OCI-M2 (cell line): ENCODE results near the gene HNF4A.

Source experiments
- DNase-seq: peaks from one replicate; lab custom pipeline; 2025; ENCODE audit not compliant: unreplicated experiment; lab: John Stamatoyannopoulos, UW

The HNF4A gene

GRCh38 chr20:44439318-44439717 is 83.8 kb downstream of the HNF4A start:
- DNase-seq: no peak

GRCh38 chr20:44442298-44443070 is 87.0 kb downstream of the HNF4A start:
- no peak for DNase-seq

DNA sequence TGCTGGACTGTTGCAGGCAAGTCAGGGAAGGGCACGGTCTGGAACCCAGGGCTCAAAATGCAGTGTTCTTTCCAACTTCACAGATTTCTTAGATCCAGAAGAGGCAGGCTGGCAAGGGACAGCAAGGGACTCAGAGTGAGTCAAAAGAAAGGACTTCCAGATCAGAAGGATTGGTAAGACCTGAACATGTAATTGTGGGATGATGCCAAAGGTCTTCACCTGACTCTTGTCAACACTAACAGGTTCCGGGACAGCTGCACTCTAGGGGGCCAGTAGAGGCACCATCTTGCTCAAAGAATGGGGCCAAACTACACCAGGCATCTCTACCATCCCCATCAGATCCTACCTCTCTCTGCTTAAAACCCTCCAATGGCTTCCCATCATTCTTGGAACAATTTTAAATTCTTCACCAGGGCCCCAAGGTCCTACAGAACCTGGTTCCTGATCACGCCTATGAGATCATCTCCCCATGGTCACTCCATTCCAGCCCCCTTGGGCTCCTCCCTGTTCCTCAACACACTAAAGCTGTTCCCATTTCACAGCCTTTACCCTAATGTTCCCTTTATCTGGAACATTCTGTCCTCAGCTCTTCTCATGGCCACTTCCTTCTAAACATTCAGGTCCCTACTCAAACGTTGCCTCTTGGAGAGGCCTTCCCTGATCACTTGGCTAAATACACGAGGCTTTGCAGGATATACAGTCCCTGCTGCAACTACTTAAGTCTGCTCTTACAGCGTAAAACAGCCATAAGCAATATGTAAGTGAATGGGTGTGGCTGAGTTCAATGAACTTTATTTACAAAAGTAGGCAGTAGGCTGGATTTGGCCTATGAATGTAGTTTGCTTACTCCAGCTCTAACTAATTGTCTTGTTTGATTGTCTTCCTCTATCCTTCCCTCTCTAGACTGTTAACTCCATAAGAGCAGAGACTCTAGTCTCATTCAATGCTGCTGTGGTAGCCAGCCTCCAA is 90.5 kb downstream of the HNF4A start:
- DNase-seq: no peak

DNA sequence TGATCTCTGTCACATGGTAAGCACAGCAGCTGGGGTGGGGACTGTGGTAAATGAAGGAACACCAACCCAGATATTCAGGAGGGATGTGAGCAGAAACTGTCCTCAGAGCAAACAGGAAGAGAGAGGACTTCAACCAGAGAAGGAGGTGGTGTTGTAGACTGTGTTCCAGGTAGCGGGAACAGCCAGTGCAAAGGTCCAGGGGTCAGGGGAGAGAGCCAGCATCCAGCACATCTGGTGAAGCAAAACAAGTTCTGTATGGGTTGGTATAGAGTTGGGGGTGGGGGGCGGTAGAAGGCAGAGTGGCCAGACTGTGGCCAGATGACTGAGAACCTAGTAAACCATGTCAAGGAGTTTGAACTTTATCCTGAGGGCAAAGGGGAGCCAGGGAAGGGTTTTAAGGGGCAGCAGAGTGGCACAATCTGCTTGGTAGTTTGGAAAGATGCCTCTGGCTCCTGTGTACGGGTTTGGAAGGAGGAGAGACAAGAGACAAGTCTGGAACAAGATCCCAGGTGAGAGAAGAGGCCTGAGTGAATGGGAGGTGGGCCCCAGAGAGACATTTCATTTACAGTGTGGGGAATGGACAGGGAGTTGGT is 92.4 kb downstream of the HNF4A start:
- DNase-seq: no peak

DNA sequence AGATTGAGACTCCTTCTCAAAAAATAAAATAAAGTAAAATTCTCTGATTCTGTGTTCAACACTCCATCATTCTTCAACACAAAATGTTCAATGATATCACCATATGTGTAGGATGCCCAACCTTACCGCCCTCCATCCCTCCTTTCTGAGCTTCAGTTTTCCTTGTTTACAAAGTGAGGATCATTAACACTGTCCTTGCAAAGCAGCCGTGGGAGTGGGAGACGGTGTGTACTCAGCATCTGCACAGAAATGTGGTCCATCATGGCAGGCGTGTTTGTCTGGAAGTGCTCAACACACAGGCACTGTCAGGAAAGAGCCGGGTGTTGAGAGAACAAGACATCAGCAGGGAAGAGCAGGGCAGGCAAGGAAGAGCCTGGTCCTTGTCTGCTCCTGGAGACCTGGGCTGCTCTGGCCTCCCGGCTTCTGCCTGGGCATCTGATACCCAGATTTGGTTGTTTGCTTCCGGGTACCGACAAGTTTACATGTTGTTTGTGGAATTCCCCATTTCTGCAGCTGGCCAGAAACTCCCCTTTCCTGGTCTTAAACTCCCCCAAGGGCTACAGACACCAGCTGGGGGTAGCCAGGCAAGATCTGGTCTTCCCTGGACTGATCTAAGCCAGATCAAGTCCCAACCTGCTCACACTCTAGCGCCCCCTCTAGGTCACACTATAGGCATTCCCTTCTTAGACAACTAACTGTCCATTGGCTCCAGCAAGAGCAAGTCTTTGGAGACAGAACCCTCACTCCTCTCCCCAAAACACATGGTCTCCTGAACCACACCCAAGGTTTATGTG is 93.5 kb downstream of the HNF4A start:
- no peak for DNase-seq

DNA sequence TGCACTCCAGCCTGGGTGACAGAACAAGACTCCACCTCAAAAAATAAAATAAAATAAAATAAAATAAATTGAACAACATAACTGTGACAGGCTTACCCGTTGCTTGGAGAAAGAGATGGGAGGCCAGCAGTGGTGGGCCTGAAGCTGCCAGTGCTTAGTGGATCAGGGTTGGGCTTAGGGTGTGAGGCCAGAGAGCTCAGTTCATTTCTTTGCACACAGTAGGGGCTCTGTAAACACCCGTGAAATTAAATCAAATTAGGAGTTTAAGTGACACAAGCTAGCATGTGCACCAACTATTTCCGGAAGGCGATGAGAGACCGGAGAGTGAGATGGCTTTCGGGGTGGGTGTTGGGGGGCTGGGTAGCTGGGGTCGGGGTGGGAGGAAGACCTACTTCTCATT is 94.4 kb downstream of the HNF4A start:
- DNase-seq: no peak

DNA sequence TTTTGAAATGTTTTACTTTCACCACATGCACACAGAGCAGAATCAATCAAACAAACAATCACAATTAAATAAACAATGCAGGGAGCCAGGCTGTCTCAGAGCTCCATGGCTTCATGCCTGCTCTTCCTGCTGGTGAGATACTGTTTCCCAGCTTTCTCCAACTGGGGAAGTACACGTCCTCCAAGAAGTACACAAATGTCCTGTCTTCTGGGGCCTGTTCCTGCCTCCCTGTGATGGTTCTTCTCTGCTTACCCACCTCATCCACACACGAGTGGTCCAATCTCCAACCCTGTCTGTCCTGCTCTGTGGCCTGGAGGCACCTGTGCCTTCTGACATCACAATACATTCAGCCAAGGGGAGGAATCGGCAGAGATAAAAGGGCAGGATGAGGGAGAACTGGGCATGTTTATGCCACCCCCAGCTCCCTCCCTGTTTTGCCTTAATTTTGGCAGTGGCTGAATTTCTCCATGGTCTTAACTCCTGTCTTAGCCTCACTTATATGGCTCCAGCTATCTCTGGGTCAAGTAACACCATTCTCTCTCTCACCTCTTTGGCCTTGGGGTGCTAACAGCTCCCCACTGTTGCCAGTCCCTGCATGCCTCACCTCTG is 94.9 kb downstream of the HNF4A start:
- DNase-seq: no peak

GRCh38 chr20:44450903-44451450 is 95.5 kb downstream of the HNF4A start:
- no peak for DNase-seq

DNA sequence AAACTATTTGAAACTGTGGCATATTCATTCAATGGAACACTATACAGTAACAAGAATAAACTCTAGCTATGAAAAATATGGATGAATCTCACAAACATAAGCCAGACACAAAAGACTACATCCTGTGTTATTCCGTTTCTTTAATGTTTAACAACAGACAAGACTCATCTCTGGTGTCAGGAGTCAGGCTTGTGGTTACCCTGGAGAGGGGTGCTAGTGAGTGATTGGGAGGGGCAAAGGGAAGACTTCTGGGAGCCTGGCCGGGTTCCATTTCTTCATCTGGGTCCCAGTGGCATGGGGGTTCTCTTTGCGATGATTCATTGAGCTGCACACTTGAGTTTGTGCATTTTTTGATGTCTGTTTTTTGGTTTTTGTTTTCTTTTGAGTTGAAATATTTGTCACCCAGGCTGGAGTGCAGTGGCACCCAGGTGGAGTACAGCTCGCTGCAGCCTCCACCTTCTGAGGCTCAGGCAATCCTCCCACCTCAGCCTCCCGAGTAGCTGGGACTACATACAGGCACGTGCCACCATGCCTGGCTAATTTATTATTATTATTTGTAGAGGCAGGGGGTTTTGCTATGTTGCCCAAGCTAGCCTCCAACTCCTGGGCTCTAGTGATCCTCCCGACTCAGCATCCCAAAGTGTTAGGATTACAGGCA is 98.9 kb downstream of the HNF4A start:
- DNase-seq: no peak

GRCh38 chr20:44455126-44455525 is 99.6 kb downstream of the HNF4A start:
- no peak for DNase-seq

DNA sequence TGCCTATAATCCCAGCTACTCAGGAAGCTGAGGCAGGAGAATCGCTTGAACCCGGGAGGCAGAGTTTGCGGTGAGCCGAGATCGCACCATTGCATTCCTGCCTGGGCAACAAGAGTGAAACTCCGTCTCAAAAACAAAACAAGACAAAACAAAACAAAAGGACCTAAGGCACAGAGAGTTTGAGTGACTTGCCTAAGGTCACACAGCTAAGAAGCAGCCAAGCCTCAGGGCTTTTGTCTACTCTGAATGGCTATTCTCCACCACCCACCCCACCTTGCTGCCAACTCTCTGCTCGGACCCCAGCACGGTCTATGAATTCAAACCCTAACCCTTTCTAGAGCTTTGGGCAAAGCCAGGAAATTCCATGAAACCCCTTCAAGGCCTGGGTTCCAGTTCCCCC is 101.1 kb downstream of the HNF4A start:
- DNase-seq: no peak

DNA sequence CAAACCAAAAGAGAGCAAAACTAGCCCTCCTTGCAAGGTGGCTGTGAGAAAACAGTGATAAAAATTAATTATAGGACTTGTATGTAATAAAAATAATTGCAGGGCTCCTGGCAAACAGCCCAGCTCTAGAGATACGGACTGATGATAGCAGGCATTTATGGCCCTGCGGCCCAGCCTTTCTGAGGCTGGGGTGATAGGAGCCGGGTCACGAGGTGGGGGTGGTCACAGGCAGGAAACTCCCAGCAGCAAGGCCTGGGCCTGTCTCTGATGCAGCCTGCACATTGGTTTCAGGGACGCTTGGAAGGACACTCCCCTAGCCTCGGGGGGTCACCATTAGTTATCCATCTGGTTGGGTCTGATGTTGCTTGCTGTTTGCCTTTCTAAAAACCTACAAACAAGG is 101.5 kb downstream of the HNF4A start:
- no peak for DNase-seq

DNA sequence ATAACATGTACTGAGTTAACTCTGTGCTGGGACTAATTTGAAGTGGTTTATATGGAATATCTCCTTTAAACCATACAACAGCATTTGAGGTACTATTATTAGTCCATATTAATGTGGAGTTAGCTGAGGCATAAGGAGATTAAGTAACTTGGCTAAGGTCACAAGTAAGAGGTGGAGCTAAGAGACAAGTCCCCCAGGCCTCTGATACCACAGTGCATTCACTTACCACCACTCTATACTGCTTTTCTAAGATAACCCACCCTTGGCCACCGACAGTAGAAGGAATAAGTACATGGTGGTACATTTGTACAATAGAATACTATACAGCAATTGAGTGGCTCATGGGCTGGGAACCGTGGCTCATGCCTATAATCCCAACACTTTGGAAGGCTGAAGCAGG is 103.8 kb downstream of the HNF4A start:
- DNase-seq: no peak

DNA sequence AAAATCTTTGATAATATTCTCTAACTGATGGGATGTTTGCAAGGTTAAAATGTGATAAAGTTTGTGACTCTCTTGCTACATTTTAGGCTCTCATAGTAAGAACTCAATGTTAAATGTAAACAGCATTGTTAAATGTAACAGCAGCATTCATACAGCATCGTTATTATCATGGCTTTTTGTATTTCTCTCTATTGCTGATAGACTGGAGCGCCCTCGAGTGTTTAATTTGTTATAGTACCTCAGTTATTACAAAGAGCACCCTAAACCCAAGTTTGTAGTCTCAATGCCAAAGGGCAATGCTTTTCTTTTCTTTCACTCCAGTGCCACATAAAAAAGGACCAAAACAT is 105.3 kb downstream of the HNF4A start:
- DNase-seq: no peak

GRCh38 chr20:44461142-44461802 is 105.8 kb downstream of the HNF4A start:
- DNase-seq: no peak

GRCh38 chr20:44461803-44462174 is 106.3 kb downstream of the HNF4A start:
- no peak for DNase-seq

DNA sequence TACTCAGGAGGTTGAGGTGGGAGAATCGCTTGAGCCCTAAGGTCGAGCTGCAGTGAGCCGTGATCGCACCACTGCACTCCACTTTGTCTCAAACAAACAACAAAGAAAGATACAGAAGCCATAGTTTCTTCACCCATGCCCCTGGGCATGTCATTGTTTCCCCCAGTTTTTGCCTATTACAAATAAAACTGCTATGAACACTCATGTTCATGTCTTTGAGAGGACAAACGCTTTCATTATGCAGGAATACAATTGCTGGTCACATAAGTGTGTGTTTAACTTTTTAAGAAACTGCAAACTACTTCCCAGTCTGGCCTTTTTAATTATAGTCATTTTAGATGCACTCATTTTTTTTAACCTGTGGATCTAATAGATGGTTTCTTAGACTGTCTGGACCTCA is 108.0 kb downstream of the HNF4A start:
- DNase-seq: no peak

GRCh38 chr20:44464514-44464913 is 109.0 kb downstream of the HNF4A start:
- no peak for DNase-seq

- DNase-seq: no peak
Measured at GRCh38 chr20:44465001-44465560, 109.6 kb downstream of the HNF4A start.
